Measurements from ENCODE around the gene ARSG. TPM values are rescaled to one million over a fixed set of nuclear protein-coding genes. Genes with fewer than 3 reads are reported as not detected.

Gene ARSG
- total RNA-seq, 6 donors from 2014 or later: 3.6 to 16.8 (median 7.7) TPM

DNA sequence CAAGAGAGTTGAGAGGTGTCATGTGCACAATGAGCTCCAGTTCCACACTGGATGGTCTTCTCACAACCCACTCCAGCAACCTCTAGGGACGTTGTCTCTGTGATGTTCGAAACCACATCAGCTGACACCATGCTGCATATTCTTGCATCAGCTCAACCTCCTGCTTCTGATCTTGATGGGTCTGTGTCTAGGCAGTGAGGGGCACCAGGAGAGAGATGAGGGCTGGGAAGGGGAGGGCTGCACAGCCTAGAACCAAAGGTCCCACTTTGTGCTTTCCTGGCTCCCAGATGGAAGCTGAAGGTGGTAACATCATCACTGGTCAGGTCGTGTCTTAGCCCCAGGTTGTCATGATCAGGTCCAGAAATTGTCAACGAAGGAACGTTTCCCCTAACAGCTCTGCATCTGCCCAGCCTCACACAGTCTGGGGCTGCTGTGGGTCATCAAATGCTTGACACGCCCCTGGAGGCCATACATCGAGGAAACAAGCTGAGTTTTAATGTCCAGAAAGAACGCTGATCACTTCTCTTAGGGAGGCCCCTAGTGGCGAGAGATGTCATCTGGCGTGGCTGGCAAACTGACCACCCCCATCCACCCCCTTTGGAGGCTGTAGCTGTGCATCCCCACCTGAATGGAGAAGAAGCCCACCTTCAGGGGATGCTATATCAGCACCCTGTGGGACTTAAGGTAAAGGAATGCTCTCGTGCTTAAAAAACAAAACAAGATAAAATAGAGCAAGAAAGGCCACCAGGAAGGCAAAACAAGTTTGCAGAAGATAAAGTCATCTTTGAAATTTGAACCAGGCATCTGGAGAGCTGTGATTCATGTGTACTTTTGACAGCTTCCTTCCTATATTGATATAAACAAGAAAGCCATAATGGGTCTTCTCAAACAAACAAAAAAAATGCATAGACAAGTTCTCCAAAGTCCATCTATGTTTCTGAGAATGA, 107.7 kb downstream of the ARSG start:
- Histone ChIP-seq H3K36me3 (no peaks in the 10 kb centered on the region), H3K9me3 (peaks cover 0 to 5% (median 3%) of the 10 kb centered on the region in 4 donors), H3K4me3 (no peak overlapping the region), H3K27ac (peak overlapping the region in 1 of 4 donors; percentile 23), H3K4me1 (peaks cover 6 to 17% (median 8%) of the 10 kb centered on the region in 4 donors), H3K27me3 (no peaks in the 10 kb centered on the region)
- DNase-seq (peak in 1 of 2 donors; percentile 71), ATAC-seq (ENCODE audit: low FRiP score in 2 of 2) (peak; percentile 56 to 84)
- TF ChIP-seq CTCF (IDR thresholded peaks at IDR 0.05) (peak; percentile 67 to 86 (median 79)), POLR2AphosphoS5 (IDR thresholded peaks at IDR 0.05) (no peak)
- 4 to 19% methylated on average over 3 to 11 of the region's 11 CpGs for WGBS, 2 donors

GRCh38 chr17:68399638-68400403, 108.5 kb downstream of the ARSG start:
- peaks cover 6 to 17% (median 8%) of the 10 kb centered on the region in 4 donors for H3K4me1 ChIP-seq
- peak; percentile 24 to 56 for ATAC-seq (ENCODE audit: low FRiP score in 2 of 2)
- 55 to 65% methylated on average over 19 of the region's 19 CpGs for WGBS, 2 donors
- no peaks in the 10 kb centered on the region for H3K27me3 ChIP-seq
- H3K4me3 ChIP-seq: no peak overlapping the region
- no peaks in the 10 kb centered on the region for H3K36me3 ChIP-seq
- DNase-seq: no peak
- no peak overlapping the region for H3K27ac ChIP-seq
- peaks cover 0 to 4% (median 2%) of the 10 kb centered on the region in 4 donors for H3K9me3 ChIP-seq
- TF ChIP-seq POLR2A (IDR thresholded peaks at IDR 0.05): no peak
- no peak for TF ChIP-seq EP300 (IDR thresholded peaks at IDR 0.05)
- TF ChIP-seq CTCF (IDR thresholded peaks at IDR 0.05): no peak
- no peak for TF ChIP-seq POLR2AphosphoS5 (IDR thresholded peaks at IDR 0.05)

- H3K4me1 ChIP-seq: peaks cover 6 to 17% (median 8%) of the 10 kb centered on the region in 4 donors
- no peaks in the 10 kb centered on the region for H3K36me3 ChIP-seq
- WGBS, 2 donors: 86 to 90% methylated on average over 3 to 4 of the region's 4 CpGs
- DNase-seq (no peak), ATAC-seq (ENCODE audit: low FRiP score in 2 of 2) (no peak)
- no peak overlapping the region for H3K4me3 ChIP-seq
- TF ChIP-seq EP300 (IDR thresholded peaks at IDR 0.05) (no peak), CTCF (IDR thresholded peaks at IDR 0.05) (no peak), POLR2A (IDR thresholded peaks at IDR 0.05) (no peak), POLR2AphosphoS5 (IDR thresholded peaks at IDR 0.05) (no peak)
- H3K9me3 ChIP-seq: peaks cover 0 to 3% (median 0%) of the 10 kb centered on the region in 4 donors
- no peak overlapping the region for H3K27ac ChIP-seq
- H3K27me3 ChIP-seq: no peaks in the 10 kb centered on the region
Measured at GRCh38 chr17:68400404-68400735, 109.1 kb downstream of the ARSG start.

GRCh38 chr17:68401288-68401687, 110.0 kb downstream of the ARSG start:
- no peaks in the 10 kb centered on the region for H3K27me3 ChIP-seq
- no peak overlapping the region for H3K27ac ChIP-seq
- WGBS, 2 donors: 74 to 93% methylated on average over 4 to 7 of the region's 7 CpGs
- DNase-seq: no peak
- H3K4me1 ChIP-seq: peaks cover 6 to 17% (median 8%) of the 10 kb centered on the region in 4 donors
- peaks cover 0 to 4% (median under 1%) of the 10 kb centered on the region in 4 donors for H3K9me3 ChIP-seq
- no peaks in the 10 kb centered on the region for H3K36me3 ChIP-seq
- ATAC-seq (ENCODE audit: low FRiP score in 2 of 2): no peak
- no peak overlapping the region for H3K4me3 ChIP-seq
- TF ChIP-seq CTCF (IDR thresholded peaks at IDR 0.05) (no peak), POLR2AphosphoS5 (IDR thresholded peaks at IDR 0.05) (no peak), POLR2A (IDR thresholded peaks at IDR 0.05) (no peak), EP300 (IDR thresholded peaks at IDR 0.05) (no peak)
